Right lung (tissue), 5 donors: Measurements from ENCODE around the gene ZC3H7B. TPM values are rescaled to one million over a fixed set of nuclear protein-coding genes. Genes with fewer than 3 reads are reported as not detected.
A peak's percentile ranks its signal among the peaks of the same experiment; 100 is the strongest.

ENCODE experiments used
- DNase-seq, 2 donors: peaks; one replicate each; pipeline ENCODE4 v3.0.0-alpha.2; 2013
- polyA plus RNA-seq, 5 donors: library from polyadenylated mRNA; unstranded; fragments of 120-200 nt; gene quantifications; one replicate each; pipeline versions ENCODE4 v1.2.1 to v1.2.3, GENCODE V29; 2013; ENCODE audit warnings: inconsistent platforms in 1 of 5, low replicate concordance in 1 of 5; ENCODE audit not compliant: insufficient read length in 5 of 5, insufficient read depth in 1 of 5

The ZC3H7B gene
- polyA plus RNA-seq, 5 donors: 55.3 to 79.8 (median 63.5) TPM

- DNase-seq: no peak
Measured at GRCh38 chr22:41353862-41354575, 52.7 kb downstream of the ZC3H7B start.

GRCh38 chr22:41354979-41355378 lies 53.7 kb downstream of the ZC3H7B start:
- no peak for DNase-seq

GRCh38 chr22:41355895-41356294 lies 54.6 kb downstream of the ZC3H7B start:
- no peak for DNase-seq

DNA sequence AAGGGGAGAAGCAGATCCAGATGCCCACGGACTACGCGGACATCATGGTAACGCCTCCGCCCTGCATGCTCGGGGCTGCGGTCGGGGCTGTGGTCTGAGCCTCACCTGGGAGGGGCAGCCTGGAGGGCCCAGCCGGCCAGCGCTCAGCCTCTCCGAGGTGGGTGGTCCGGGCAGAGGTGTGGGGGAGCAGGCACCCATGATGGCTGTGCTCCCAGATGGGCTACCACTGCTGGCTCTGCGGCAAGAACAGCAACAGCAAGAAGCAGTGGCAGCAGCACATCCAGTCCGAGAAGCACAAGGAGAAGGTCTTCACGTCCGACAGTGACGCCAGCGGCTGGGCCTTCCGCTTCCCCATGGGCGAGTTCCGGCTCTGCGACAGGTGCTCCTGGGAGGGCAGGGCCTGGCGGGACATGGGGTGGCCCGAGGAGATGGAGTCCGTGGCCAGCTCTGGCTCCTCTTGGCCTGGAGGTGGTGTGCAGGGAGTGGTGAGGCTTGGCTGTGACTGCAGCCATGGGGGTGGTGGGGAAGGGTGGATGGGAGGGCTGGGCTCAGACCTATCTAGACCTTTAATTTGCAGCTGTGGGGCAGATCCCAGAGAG lies 55.2 kb downstream of the ZC3H7B start:
- no peak for DNase-seq

GRCh38 chr22:41357191-41357590 lies 55.9 kb downstream of the ZC3H7B start:
- no peak for DNase-seq

- no peak for DNase-seq
Measured at GRCh38 chr22:41358927-41359326, 57.6 kb downstream of the ZC3H7B start.

- DNase-seq: no peak
Measured at GRCh38 chr22:41359376-41359775, 58.1 kb downstream of the ZC3H7B start.

DNA sequence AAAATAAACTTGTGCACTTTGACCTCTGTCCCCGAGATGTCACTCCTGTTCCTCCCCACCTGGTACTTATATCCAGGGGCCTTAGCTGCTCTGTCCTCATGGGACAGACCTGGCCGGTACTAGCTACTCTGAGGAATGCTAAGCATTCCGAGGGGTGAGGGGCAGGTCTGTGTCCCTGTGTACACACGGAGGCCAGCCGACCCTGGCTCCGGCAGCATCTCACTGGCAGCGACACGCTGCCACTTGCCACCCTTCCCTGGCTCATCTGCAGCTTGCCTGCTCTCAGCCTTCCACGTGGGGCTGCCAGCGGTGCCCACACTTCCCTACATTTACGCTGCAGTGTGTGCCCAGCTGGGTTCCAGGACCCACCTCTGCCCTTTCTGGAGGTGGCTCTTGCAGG lies 58.8 kb downstream of the ZC3H7B start:
- no peak for DNase-seq

GRCh38 chr22:41361716-41362310 lies 60.5 kb downstream of the ZC3H7B start:
- no peak for DNase-seq

DNA sequence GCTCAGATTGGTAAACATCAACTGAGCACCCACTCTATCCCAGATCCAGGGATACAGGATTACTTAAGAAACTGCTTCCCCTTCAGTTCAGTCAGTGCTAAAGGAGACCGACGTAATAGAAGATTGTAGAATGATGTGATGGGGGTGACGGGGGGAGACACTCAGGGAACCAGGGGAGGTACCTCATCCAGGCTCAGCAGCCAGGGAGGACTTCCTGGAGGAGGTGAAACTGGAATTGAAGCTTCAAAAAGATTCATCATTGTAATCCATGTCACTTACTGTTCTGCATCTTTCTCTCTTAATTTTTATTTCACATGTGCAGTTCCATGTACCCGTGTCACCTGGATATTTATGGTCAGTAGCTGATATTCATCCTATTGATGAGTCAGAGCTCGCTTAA lies 61.3 kb downstream of the ZC3H7B start:
- no peak for DNase-seq

- DNase-seq: no peak
Measured at GRCh38 chr22:41364233-41364632, 62.9 kb downstream of the ZC3H7B start.

DNA sequence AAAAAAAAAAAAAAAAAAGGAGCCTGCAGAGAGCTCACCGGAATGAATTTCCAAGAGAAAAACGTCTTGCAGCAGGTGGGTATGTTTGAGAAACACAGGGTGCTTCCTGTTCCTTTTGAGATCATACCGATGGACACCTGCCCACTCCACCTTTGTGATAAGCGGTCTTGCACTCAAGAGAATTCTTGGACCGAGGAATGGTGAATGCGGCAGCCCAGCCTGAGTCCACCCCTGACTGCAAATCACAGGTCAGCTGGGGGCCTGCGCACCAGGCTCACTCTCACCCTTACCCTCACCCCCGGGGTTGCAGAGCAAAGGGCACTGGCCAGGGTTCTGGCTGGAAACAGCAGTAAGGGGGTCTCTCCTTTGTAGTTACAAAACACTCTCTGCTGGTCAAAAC lies 63.6 kb downstream of the ZC3H7B start:
- DNase-seq: no peak

DNA sequence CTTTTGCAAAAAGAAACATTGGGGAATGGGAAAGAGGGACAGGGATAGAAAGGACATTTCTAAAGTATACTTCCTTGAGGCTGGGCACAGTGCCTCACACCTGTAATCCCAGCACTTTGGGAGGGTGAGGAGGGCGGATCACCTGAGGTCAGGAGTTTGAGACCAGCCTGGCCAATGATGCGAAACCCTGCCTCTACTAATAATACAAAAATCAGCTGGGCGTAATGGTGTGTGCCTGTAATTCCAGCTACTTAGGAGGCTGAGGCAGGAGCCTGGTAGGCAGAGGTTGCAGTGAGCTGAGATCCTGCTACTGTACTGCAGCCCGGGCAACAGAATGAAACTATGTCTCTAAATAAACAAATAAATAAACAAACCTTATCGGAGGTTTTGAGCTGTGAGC lies 64.1 kb downstream of the ZC3H7B start:
- DNase-seq: no peak

GRCh38 chr22:41366323-41367029 lies 65.2 kb downstream of the ZC3H7B start:
- no peak for DNase-seq

DNA sequence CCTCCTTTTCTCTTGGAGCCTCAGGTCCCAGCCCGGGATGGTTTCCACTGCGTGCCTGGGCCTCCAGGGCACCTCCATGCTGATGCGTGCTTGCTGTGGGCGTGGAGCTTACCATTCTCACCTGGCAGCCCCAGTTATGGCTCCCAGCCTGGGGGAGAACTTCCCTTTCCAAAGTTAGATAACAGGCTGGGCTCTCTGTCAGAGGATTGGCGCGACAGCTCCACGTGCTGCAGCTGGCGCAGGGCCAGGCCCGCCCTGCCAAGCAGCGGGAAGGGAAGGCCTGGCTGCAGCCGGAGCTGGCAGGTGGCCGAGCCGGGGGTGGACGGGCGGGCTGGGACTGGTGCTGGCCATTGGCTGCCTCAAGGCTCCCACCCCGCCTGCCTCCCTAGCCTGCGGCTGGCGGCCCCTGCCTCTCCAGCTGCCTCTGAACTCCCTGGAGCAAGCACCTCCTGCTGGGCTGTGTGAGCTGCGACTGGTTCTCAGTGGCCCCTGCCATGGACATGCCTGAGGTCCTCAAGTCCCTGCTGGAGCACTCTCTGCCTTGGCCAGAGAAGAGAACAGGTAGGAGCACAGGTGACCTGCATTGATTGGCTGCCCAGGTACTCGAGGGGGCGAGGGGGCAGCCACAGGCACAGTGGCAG lies 65.8 kb downstream of the ZC3H7B start:
- peak; percentile 95 to 97 for DNase-seq

DNA sequence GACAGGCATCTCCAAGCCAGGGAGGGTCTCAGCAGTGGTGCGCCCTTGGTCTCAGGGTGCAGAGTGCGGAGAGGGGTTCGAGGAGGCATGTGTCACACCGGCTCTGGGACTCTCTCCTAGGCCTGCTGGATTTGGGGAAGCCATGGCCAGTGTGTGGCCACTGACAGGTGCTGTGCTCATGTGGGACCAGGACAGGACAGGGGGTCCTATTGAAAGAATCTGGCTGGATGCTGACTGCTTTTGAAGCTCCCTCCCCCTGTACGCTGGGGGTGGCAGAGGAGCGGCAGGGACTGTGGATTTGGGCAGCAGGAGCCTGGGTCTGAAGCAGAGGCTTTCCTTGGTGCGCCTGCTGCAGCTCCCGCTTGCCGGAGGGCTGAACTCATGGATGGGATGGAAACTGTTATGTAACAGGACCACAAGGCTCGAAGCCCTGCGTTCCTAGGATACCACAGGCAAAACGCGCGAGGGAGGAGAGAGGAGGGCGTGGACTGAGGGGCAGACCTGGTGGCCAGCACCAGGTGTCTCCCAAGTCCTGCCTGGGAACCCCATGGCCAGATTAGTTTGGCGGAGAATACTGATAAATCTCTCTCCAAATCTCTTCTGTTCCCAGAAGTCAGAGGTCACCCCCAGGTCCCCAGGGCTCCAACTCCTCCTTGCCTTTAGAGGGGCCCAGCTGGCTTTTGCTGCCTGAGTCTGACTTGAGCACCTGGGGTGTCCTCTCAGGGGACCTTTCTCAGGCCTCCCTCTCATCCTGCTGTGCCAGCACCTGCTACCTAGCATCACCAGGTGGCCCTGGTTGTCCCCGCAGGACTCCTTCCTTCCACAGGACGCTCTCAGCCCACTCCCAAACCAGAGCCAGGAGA lies 66.6 kb downstream of the ZC3H7B start:
- peak; percentile 29 to 31 for DNase-seq

DNA sequence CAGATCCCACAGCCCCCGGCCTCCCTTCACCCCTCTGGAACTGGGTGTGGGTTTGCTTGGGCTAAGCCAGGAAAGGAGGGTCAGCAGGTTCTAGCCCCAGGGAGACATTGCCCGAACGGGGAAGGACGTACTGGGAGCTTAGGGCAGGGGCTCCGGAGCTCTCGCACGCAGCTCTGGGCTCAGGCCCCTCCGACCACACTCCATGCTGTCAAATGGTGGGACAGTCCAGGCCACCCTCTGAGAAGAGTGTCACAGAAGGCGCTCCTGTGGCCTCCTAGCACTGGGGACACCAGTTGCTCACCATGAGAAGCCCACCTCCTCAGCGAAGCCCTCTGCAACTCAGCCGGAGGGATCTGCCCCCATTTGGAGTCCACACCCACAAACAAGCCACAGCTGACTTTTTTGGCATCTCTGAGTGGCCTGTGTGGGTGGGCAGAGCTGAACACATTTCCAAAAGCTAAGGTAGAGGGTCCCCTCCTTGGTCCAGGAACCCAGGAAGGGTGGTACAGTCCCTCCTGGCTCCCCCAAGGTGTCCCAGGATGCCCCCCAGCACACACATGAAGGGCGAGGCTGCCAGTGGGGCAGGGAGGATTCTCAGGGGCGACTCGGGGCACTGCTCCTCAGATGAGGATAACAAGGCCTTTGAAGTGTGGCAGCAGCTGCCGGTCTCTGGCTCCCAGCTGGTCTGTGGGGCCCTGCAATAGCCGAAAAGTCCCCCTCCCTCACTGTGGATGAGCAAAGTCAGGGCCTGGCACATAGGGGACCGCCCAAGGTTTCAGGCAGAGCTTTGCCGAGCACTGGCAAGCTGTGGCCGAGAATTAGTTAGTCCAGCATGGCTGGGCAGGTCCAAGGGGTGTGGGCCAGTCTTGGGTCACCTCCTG lies 67.5 kb downstream of the ZC3H7B start:
- DNase-seq: no peak

GRCh38 chr22:41369424-41369745 lies 68.1 kb downstream of the ZC3H7B start:
- DNase-seq: no peak

GRCh38 chr22:41369837-41370236 lies 68.5 kb downstream of the ZC3H7B start:
- DNase-seq: no peak

GRCh38 chr22:41377846-41378245 lies 76.5 kb downstream of the ZC3H7B start:
- DNase-seq: no peak

DNA sequence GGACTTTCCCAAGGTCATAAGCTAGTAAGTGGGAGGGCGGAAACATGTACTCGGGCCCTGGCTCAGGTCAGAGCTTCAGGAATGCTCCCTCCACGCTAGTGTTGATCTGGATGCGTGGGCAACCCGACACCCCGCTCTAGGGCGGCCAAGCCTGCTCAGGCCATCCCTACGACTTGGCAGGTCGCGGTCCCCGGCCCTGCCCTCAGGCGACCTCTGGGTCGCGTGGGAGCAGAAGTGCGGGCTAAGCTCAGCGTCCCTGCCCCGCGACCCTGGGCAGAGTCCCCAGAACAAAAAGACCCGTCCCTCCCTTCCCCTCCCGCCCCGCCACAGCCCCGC lies 79.6 kb downstream of the ZC3H7B start:
- no peak for DNase-seq
